Fibroblast of the conjunctiva (primary cell): ENCODE results near the gene SYNJ1.
"Not testable (repeated sequence)": the region's sequence is repeated elsewhere in the genome, so short reads cannot be mapped to it uniquely, and the experiment has no call there.

ENCODE experiments used
- DNase-seq: peaks from one replicate; pipeline ENCODE4 v3.0.0-alpha.2; 2010; ENCODE audit warnings: low read depth

Gene SYNJ1

DNA sequence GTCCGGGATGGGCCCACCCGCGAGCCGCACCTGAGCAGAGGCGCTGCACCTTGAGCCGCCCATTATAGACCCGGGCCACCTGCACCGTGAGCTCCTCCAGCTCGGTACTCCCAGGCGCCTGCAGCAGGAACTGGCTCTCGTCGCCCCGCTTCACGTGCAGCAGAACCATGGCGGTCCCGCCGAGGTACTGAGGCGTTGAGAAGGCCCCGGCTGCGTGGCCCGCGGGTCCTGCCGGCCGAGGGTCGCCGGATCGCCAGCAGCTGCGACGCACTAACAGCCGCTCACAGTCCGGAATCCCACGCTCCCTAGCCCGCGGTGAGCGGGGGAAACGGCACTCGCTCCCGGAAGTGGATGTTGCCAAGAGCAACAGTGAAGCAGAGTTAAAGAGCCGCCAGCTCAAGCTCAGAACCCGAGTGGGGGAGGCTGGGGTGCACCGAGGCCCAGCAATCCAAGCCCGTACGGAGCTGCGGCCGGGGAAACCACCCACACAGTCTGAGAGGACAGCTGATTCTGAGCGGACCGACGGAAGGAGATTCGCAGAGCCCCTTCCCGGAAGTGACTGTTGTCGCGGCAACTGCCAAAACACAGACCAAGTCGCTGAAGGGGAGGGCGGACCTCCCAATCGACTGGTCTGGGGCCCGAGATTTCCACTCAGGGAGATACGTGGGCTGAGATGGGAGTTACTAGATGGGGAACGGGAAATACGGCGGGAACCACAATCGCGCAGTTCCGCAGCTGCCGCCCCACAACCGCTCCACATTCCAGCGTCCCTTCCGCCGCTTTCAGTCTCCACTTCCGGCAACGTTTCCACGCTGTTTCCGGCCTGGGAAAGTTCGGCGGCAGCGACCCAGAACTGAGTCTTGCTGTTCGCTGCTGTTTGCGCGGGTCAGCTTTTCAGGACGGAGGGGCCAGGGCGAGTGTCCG lies 115.5 kb downstream of the SYNJ1 start, which contains the start of gene CFAP298:
TSS of gene CFAP298 (minus strand) at position 303 of the 924 bp plus-strand sequence. CDS start at position 169, 134 bp downstream.
- DNase-seq: peak; percentile 95

DNA sequence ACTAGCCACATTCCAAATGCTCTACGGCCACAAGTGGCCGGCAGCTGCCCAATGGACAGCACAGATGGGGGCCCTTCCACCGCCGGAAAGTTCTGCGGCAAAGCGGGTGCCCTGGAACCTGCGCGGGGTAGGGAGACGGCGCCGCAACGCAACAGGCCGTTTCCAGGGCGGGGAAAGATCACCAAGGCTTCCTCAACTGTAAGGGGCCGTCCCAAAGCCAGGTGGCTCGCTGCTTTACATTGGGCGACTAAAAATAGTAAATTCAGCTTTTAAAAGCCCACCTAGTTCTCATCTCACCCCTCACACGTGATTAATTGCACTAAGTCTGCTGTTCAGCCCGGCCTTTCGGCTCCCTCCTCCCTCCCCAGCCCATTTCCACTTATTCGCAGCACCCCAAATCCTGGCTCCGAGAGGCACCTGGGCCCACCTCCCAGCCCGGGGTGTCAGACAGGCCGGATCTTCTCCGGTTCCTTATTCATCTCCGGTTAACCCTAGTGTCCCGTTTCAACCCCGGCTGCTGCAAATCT lies 116.3 kb downstream of the SYNJ1 start:
- DNase-seq: no peak

DNA sequence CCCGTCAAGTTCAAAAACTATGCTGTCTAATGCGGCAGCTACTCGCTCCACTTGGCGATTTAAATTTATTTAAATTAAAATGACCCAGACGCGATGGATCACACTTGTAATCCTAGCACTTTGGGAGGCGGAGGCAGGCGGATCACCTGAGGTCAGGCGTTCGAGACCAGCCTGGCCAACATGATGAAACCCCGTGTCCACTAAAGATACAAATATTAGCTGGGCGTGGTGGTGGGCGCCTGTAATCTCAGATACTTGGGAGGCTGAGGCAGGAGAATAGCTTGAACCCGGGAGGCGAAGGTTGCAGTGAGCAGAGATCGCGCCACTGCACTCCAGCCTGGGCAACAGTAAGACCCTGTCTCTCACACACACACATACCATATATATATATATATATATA lies 116.9 kb downstream of the SYNJ1 start:
- not testable (repeated sequence) for DNase-seq

DNA sequence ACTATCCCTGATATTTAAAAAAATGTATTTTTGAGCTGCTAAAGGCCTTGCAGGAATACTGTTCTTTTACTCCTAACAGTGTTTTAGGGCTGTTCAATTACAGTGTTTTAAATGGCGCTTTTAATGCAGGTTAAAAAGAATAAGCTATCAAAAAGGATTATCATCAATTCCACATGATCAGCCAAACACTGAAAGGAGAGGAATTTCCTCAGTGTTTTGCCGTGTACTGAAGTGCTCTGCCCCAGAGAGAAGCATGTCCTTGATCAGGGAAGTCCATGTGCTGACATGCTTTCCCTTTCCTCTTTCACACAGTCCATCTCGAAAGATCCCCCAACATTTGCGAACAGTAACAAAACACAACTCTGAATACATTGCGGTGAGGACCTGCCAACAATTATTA lies 119.0 kb downstream of the SYNJ1 start:
- DNase-seq: no peak

DNA sequence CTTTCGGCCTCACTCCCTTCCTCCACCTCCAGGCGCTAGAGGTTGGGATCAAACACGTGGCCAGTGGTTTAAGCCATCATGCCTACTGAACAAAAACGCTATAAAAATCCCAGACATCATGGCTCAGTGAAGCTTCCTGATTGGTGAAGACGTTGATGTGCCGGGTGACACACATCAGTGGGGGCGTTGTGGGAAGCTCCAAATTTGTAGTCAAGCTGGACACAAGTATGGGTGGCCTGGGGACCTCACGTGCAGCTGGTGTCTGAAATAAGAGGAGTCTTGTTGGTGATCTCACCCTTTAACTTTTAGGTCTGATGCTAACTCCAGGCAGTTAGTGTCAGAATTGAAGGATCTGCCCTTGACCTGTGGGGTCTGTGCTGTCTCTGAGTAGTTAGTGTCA lies 122.3 kb downstream of the SYNJ1 start:
- DNase-seq: no peak

DNA sequence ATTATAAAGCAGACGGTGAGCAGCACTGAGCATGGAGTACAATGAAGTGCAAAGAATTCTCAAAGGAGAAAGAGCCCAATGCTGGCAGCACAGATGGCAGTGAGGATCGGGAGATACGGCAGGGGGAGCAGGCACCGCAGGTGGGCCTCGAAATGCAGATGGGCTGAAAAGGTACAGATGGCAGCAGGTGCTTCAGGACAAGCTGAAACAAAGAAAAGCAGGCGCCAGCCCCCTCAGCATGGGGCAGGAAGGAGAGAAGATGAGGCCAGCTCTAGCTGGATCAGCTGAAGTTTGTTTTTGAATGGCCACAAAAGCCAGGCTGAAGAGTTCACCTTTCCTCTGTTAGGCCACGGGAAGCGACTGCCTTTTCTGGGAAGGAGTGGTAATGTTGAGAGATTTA lies 123.3 kb downstream of the SYNJ1 start:
- DNase-seq: no peak

DNA sequence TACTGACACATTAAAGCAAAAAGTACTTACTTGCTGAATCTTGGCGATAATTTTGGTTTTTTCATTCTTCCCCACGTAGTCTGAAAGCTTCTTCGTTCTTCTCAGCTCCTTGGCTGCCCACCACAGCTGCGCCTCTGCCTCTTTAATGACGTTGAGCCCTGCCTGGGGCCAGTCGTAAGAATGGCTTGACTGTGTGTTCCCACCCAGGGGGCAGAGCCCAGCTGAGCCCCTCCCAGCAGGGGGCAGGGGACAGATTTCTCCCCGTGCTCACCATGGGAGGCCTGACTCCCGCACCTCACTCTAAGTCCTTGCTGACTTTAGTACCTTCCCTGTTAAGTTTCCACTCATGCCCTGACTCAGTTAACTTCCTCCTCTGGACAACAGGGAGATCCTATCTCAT lies 124.7 kb downstream of the SYNJ1 start:
- no peak for DNase-seq

DNA sequence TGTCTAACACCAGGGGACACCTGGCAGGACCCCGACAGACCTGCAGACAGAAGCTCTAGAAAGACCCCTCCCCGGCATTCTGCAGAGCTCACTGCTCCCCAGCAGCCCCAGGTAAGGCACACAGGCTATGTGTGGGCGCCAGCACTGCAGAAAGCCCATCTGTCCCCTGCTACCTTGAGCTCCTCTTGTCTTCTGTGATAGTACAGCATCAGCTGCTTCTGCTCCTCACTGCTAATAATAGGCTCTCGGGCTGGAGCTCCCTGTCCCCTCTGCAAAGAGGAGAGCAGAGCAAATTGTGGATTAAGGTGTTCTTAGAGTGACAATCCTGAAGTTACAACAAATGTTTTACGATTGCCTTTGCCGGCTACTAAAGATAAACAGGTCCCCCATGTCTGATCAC lies 125.7 kb downstream of the SYNJ1 start:
- DNase-seq: no peak

DNA sequence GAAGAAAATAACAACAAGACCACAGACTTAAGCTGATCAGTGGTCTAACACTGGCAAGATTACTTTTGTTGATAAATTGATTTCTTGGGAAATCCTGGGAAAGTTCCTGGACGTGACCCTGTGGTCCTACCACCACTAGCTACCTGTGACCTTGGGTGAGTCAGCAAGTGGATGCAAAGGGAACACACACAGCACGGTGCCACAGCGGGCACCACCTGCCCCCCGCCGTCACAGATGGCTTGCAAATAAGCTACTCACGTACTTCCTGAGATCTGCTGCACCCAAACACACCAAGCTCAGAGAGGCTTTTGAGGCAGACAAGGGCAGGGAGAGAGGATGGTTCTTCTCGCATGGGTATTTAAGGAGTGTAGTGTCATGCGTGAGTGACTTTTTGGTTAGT lies 128.3 kb downstream of the SYNJ1 start:
- no peak for DNase-seq

DNA sequence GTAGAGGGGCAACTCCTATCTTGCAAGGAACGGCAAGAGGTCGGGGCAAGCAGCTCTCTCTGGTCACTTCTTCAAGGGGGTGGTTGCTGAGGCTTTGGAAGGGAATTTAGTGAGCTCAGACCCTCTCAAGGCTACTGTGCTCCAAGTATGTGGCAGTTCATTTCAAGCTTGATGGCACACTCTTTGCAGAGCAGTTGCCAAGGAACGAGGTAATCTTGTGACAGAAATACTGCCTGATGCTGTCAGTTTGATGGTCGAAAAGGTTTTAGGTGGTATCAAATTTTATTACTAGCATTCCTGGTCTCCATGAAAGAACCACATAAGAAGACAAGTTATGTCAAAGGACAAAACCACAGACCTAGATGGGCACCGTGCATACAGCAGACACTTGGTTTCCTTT lies 128.7 kb downstream of the SYNJ1 start:
- DNase-seq: no peak

DNA sequence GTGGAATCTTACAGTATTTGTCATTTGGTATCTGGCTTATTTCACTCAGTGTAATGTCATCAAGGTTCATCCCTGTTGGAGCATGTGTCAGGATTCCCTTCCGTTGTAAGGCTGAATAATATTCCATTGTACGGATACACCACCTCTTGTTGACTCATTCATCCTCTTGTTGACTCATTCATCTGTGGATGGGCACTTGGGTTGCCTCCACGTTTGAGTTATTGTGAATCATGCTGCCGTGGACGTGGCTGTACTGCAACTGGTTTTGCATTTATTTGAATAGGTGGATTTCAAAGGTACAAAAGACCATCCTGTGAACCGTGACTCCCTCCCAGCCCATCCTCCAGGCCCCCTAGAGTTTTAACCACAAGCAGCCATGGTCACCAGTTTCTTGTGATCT lies 130.6 kb downstream of the SYNJ1 start:
- DNase-seq: peak; percentile 56

DNA sequence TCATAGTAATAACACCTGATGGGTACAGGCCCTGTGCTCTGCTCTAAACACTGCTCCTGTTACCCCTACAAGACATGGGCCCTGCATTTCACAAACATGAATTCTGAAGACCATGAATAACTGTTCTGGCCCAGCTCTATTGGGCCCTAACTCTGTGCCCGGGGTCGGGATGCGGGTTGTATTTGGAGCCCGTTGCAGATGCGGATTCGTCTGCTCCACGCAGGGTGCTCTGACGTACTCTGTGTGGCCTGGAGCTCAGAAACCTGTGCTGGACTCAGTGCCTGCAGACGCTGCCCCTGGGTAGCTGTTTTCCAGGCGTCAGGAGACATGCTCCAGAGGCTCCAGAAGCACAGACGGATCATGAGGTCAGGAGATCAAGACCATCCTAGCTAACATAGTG lies 132.4 kb downstream of the SYNJ1 start:
- DNase-seq: no peak

DNA sequence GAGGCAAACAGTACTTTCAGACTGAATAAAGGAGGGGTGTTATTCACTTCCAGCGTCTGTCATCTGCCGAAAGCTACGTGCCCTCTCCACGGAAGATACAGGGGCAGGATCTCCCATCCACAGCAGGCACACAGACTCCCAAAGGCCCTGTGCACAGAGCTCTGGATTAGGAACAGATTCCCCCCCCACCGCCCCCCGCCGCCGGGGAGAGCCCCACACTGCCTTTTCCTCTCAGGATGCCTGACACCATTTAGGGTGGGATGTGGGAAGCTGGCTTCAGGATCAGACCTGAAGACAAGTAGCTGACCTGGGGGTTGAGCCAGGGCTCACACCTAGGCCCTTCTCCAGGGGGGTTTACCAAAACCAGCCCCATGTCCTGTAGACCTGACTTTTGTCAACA lies 134.1 kb downstream of the SYNJ1 start:
- no peak for DNase-seq

DNA sequence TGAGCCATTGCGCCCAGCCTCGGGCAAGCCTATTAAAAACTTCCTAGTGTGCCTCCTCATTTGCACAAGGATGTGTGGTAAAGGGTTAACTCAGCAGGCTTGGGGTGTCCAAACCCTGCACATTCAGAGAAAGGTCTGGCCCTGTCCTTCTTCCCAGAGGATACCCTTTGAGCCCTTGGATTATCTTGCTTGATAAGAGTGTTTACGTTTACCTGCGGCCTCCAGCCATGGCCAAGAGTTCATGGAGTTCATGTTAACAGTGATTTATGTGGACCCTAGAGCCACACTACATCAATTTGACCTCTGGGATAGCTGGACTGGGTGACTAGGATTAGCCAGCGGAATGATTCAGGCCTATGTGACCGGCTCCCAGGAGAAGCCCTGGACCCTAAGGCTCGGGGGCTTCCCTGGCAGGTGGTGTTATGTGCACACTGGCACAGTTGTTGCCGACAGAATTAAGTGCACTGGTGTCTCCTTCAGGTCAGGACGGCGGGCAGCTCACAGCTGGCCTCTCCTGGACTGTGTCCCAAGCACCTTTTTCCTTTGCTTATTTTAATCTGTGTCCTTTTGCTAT lies 134.8 kb downstream of the SYNJ1 start:
- DNase-seq: no peak

DNA sequence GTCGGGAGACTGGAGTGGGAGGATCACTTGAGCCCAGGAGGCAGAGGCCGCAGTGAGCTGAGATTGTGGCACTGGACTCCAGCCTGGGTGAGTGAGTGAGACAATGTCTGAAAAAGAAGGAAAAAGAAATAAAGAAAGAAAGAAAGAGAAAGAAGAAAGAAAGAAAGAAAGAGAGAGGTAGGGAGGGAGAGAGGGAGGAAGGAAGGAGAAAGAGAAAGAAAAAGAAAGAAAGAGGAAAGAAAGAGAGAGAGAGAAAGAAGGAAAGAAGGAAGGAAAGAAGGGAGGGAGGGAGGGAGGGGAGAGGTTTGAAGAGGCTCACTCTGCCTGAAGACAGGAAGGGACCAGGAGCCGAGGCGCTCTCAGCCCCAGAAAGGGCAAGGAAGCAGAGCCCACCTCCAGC lies 137.7 kb downstream of the SYNJ1 start:
- DNase-seq: no peak

DNA sequence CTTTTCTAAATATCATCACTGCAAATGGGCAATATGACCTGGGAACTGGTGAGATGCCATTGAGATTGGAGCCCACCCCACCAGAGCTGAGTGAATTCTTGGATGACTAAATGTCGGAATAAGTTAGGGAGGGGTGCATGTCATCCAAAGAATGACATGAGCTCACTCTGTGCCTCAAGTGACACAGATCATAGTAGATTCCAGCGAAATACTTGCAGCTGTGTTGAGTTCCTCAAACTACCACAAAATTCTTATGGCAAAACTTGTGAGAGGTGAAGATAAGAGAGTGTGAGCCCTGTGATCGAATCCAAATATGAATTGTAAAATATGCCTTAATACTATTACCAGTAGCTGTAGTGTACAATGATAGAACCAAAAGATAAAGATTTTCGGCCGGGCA lies 140.2 kb downstream of the SYNJ1 start:
- DNase-seq: no peak

DNA sequence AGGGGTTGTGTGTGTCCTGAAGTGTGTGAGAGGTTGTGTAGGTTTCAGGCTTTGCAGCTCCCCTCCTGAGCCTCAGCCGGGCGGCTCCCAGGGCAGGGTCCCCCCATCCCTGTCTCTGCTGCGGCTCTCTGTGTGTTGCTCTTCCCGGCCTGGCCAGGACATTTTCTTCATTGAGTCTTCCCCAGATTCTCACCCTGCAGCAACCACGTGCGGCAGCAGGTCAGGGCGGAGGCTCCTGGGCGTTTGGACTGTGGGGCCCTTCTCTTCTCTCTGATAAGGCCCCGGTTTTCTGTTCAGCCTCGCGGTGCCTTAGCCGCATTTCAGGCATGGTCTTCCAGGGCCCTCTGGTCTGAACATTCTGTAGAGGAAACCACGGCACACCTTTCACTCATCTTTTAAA lies 140.7 kb downstream of the SYNJ1 start:
- DNase-seq: no peak

DNA sequence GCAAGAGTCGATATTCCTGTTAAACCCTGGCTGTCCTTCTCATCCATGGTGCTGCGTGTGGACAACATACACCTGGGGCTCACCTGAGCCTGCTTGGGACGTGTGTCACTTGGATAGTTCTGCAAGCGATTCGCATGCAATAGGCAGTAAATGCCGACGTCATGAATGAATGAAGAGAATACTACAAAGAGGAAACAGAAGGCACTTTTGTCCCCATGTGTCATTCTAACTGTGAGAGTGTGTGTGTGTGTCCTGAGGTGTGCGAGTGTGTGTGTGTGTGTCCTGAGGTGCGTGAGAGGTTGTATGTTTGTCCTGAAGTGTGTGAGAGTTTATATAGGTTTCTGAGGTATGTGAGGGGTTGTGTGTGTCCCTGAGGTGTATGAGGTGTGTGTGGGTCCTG lies 141.8 kb downstream of the SYNJ1 start:
- no peak for DNase-seq

DNA sequence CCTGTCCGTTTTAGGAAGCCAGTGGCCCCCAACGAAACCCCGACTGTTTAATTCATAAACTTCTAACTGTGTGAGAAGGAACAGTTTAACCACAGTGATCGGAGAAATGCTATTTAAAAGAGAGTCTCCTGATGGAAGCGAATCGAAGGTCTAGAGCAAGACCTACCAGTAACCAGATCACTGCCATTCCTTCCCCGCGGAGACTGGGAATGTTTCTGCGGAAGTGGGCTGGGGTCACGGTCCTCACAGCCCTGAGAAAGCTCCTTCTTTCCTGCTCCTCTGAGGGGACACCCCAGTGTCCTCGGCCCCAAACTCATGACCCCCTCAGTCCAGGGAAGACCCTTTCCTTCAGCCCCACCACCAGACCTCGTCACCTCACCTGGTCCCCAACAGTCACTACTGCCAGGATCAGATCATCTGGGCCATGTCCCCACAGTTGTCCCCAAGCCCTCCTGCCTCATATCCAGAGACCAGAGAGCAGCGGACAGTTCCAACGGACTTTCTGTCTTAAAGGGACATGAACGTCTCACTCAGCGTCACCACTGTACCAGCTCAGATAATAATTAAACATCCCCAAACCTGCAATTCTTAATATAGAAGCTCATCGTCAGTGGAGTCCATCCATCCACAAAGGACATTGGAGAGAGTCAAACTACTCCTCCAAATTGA lies 142.6 kb downstream of the SYNJ1 start, which contains the start of gene TCP10L:
TSS of gene TCP10L (minus strand) at position 482 of the 669 bp plus-strand sequence. CDS start 1,219 bp downstream, outside the sequence.
- no peak for DNase-seq

DNA sequence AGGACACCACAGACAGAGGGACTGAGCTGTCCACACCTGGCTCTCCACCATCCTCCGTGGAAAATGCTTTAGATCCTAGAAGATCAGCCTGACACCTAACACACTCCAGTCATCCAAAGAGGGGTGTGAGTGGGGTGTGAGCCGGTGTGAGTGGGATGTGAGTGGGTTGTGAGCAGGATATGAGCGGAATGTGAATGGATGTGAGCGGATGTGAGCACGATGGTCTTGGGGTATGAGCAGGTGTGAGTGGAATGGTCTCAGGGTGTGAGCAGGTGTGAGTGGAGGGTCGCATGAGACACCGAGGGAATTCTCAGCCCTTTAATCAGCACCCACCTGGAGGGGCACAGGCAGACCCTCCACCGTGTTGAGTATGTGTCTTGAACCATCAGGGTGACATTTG lies 143.3 kb downstream of the SYNJ1 start:
- DNase-seq: no peak

DNA sequence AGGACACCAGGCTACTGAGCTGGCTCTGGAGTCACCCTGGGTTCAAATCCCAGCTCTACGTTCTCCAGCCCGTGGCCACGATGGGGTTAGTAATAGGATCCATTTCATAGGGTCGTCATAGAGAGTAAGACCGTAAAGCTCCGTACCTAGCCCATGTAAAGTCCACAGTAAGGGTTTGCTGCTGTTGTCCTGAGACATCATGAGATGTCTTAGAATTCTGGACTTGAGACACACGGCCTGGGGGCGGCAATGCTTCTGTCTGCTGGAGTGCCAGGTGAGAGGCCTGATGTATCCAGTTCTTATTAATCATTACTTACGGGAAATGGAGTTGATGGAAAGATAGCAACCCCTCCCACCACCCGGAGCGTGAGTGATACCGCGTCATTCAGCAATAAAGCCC lies 146.1 kb downstream of the SYNJ1 start:
- DNase-seq: no peak

DNA sequence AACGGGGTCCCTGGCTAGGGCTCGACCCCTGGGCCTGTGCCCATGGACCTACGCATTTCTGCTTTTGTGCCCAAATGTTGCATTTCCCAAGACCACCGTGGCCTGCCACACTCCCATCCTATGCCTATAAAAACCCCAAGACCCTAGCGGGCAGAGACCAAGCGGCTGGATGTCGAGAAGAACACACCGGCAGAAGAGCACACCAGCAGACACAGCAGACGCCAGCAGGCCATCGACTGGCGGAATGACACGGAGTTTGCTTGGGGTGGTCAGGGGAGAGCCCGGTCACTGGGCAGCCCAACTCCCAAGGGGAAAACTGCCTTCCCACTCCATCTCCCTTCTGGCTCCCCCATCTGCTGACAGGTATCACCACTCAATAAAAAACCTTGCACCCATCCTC lies 146.9 kb downstream of the SYNJ1 start:
- no peak for DNase-seq
